Endodermal cell (in vitro differentiated cells): ENCODE data around the gene PRRX2. TPM values are rescaled to one million over a fixed set of nuclear protein-coding genes. Genes with fewer than 3 reads are reported as not detected.

Source experiments
- DNase-seq: peaks from one replicate; pipeline ENCODE4 v3.0.0-alpha.2; 2017
- H3K27ac ChIP-seq: 2 replicates; pipeline ENCODE4 v1.5.1; 2013; ENCODE audit warnings: mild to moderate bottlenecking, low read depth, low read length, moderate library complexity
- H3K27me3 ChIP-seq: 2 replicates; pipeline ENCODE4 v1.6.1; 2013; ENCODE audit warnings: mild to moderate bottlenecking, low read length, moderate library complexity; ENCODE audit not compliant: insufficient read depth, control insufficient read depth, poor library complexity, severe bottlenecking
- H3K36me3 ChIP-seq: 2 replicates; pipeline ENCODE4 v1.7.0; 2013; ENCODE audit warnings: mild to moderate bottlenecking, low read length, moderate library complexity; ENCODE audit not compliant: control insufficient read depth, insufficient read depth
- H3K4me1 ChIP-seq: one replicate; pipeline ENCODE4 v1.7.0; 2013; ENCODE audit warnings: low read length; ENCODE audit not compliant: control insufficient read depth, insufficient read depth
- H3K4me3 ChIP-seq: 2 replicates; pipeline ENCODE4 v1.5.1; 2013; ENCODE audit warnings: mild to moderate bottlenecking, low read length, moderate library complexity
- H3K9ac ChIP-seq: 2 replicates; pipeline ENCODE4 v1.6.1; 2013; ENCODE audit warnings: mild to moderate bottlenecking, low read length, moderate library complexity; ENCODE audit not compliant: poor library complexity, severe bottlenecking; ENCODE audit errors: extremely low read depth
- H3K9me3 ChIP-seq: 2 replicates; pipeline ENCODE4 v1.6.1; 2013; ENCODE audit warnings: mild to moderate bottlenecking, low read length, moderate library complexity; ENCODE audit not compliant: control insufficient read depth
- H3K27ac Mint-ChIP-seq: 2 replicates; pipeline ENCODE4 v1.8.0; 2020; ENCODE audit warnings: mixed read lengths
- H3K27me3 Mint-ChIP-seq: 2 replicates; pipeline ENCODE4 v1.8.0; 2021; ENCODE audit warnings: mild to moderate bottlenecking, mixed read lengths; ENCODE audit not compliant: insufficient read depth
- H3K36me3 Mint-ChIP-seq: 2 replicates; pipeline ENCODE4 v1.8.0; 2020; ENCODE audit warnings: low read depth, mixed read lengths
- H3K4me1 Mint-ChIP-seq: 2 replicates; pipeline ENCODE4 v1.8.0; 2020; ENCODE audit warnings: mixed read lengths
- H3K4me3 Mint-ChIP-seq: 2 replicates; pipeline ENCODE4 v1.8.0; 2020; ENCODE audit warnings: mild to moderate bottlenecking, moderate library complexity, mixed read lengths
- H3K9me3 Mint-ChIP-seq: 2 replicates; pipeline ENCODE4 v1.8.0; 2020; ENCODE audit warnings: mild to moderate bottlenecking, mixed read lengths
- CTCF ChIP-seq: fragments of 200-600 bp; sonication (generic); conservative IDR thresholded peaks from 2 replicates; pipeline ENCODE4 v1.5.0; 2021; ENCODE audit warnings: antibody characterized with exemption, mild to moderate bottlenecking
- WGBS, 2 experiments: methylation state at CpG; one replicate each; pipeline versions ENCODE4 v1.1.5 to v1.1.7; 2013; ENCODE audit warnings: missing lambda C conversion rate in 2 of 2, mixed read lengths in 1 of 2; ENCODE audit not compliant: insufficient coverage in 1 of 2, insufficient read length in 1 of 2; 5-methylcytosine and 5-hydroxymethylcytosine counted together
- total RNA-seq, 2 donors: library from RNA; stranded (reverse); fragmentation: NEBNext Ultra II Directional in 1 of 2; extraction: Animal tissue kit (Norgen Biotek cat#: 25700) in 1 of 2; gene quantifications; 2 replicates in 1 of 2; 3 replicates in 1 of 2; pipeline ENCODE4 v1.2.1, GENCODE V29; 2021

PRRX2 gene
- total RNA-seq, 2 donors from 2014 or later: 1.0 to 3.8 TPM

GRCh38 chr9:129654554-129655040, 10.8 kb upstream of the PRRX2 start:
- TF ChIP-seq CTCF: no peak
- Histone ChIP-seq H3K27ac (no peak overlapping the region), H3K4me3 (no peak overlapping the region), H3K36me3 (no peaks in the 10 kb centered on the region), H3K9ac (no peak overlapping the region), H3K4me1 (no peaks in the 10 kb centered on the region), H3K9me3 (no peaks in the 10 kb centered on the region), H3K27me3 (no peaks in the 10 kb centered on the region)
- Mint-ChIP-seq H3K9me3 (no peaks in the 10 kb centered on the region), H3K4me1 (peaks cover 9% of the 10 kb centered on the region), H3K27me3 (peaks cover 25% of the 10 kb centered on the region), H3K36me3 (no peaks in the 10 kb centered on the region), H3K4me3 (peak overlapping the region; percentile 8), H3K27ac (no peak overlapping the region)
- 89 to 95% methylated on average over 4 to 18 of the region's 20 CpGs for WGBS, 2 experiments
- no peak for DNase-seq

GRCh38 chr9:129655154-129655553, 10.3 kb upstream of the PRRX2 start:
- Mint-ChIP-seq H3K9me3 (no peaks in the 10 kb centered on the region), H3K36me3 (no peaks in the 10 kb centered on the region), H3K4me3 (no peak overlapping the region), H3K4me1 (peaks cover 9% of the 10 kb centered on the region), H3K27me3 (peaks cover 28% of the 10 kb centered on the region), H3K27ac (no peak overlapping the region)
- H3K36me3 ChIP-seq: no peaks in the 10 kb centered on the region
- WGBS, 2 experiments: 90 to 97% methylated on average over 2 to 7 of the region's 7 CpGs
- no peak overlapping the region for H3K4me3 ChIP-seq
- no peak for TF ChIP-seq CTCF
- H3K9ac ChIP-seq: no peak overlapping the region
- H3K27ac ChIP-seq: no peak overlapping the region
- no peak for DNase-seq
- H3K9me3 ChIP-seq: no peaks in the 10 kb centered on the region
- H3K4me1 ChIP-seq: no peaks in the 10 kb centered on the region
- H3K27me3 ChIP-seq: no peaks in the 10 kb centered on the region

DNA sequence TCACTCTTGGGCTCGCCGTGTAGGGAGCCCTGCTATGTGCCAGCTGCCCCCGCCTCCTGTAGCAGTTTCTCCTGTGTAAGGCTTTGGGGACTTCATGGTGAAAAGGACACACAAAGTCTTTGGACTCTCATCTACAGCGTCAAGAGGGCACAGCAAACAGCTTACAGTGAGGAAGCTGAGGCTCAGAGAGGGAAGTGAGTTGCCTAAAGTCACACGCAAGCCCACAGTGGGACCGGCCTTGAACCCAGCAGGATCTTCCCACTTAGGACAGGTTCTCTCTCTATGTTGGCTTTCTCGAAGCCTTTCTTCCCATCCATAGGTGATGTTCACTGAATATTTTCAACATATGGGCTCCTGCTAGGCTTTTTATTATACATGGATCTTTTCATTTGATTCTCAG, 9.8 kb upstream of the PRRX2 start:
- H3K27me3 ChIP-seq: peaks cover under 1% of the 10 kb centered on the region
- H3K9me3 ChIP-seq: no peaks in the 10 kb centered on the region
- H3K9ac ChIP-seq: no peak overlapping the region
- Mint-ChIP-seq H3K27ac (no peak overlapping the region), H3K4me1 (peaks cover 9% of the 10 kb centered on the region), H3K36me3 (no peaks in the 10 kb centered on the region), H3K27me3 (peaks cover 31% of the 10 kb centered on the region), H3K4me3 (no peak overlapping the region), H3K9me3 (no peaks in the 10 kb centered on the region)
- H3K4me1 ChIP-seq: no peaks in the 10 kb centered on the region
- no peak for TF ChIP-seq CTCF
- WGBS, 2 experiments: 84 to 95% methylated on average over 5 to 7 of the region's 7 CpGs
- no peak for DNase-seq
- no peak overlapping the region for H3K4me3 ChIP-seq
- no peaks in the 10 kb centered on the region for H3K36me3 ChIP-seq
- no peak overlapping the region for H3K27ac ChIP-seq
